Smooth muscle cell (in vitro differentiated cells): ENCODE measurements around the gene MEF2C. TPM values are rescaled to one million over a fixed set of nuclear protein-coding genes. Genes with fewer than 3 reads are reported as not detected.

Source experiments
- DNase-seq: peaks from one replicate; lab custom pipeline; 2025; ENCODE audit not compliant: unreplicated experiment; lab: John Stamatoyannopoulos, UW
- H2AFZ ChIP-seq: fragments of 200-600 bp; sonication (generic); 2 replicates; pipeline ENCODE4 v1.6.0; 2016; ENCODE audit warnings: antibody characterized with exemption, low read depth, mild to moderate bottlenecking
- H3F3A ChIP-seq: fragments of 200-600 bp; sonication (generic); 2 replicates; pipeline ENCODE4 v1.6.0; 2017; ENCODE audit warnings: antibody characterized with exemption, low read depth
- H3K27ac ChIP-seq: fragments of 200-600 bp; sonication (generic); 2 replicates; pipeline ENCODE4 v1.5.1; 2016; ENCODE audit warnings: low read depth, mild to moderate bottlenecking
- H3K27me3 ChIP-seq: fragments of 200-600 bp; sonication (generic); 2 replicates; pipeline ENCODE4 v1.6.1; 2016; ENCODE audit warnings: low read depth, mild to moderate bottlenecking
- H3K36me3 ChIP-seq: fragments of 200-600 bp; sonication (generic); 2 replicates; pipeline ENCODE4 v1.5.1; 2016; ENCODE audit warnings: low read depth
- H3K4me1 ChIP-seq: fragments of 200-600 bp; sonication (generic); 2 replicates; pipeline ENCODE4 v1.5.1; 2016; ENCODE audit warnings: low read depth
- H3K4me2 ChIP-seq: fragments of 200-600 bp; sonication (generic); 2 replicates; pipeline ENCODE4 v1.6.0; 2016; ENCODE audit warnings: mild to moderate bottlenecking
- H3K4me3 ChIP-seq: fragments of 200-600 bp; sonication (generic); 2 replicates; pipeline ENCODE4 v1.5.1; 2016; ENCODE audit warnings: mild to moderate bottlenecking
- H3K79me2 ChIP-seq: fragments of 200-600 bp; sonication (generic); 2 replicates; pipeline ENCODE4 v1.6.0; 2016; ENCODE audit warnings: low read depth, mild to moderate bottlenecking
- H3K9ac ChIP-seq: fragments of 200-600 bp; sonication (generic); 2 replicates; pipeline ENCODE4 v1.6.0; 2016; ENCODE audit warnings: low read depth
- H3K9me3 ChIP-seq: fragments of 200-600 bp; sonication (generic); replicated peaks from 2 replicates; pipeline ENCODE4 v1.5.1; 2016; ENCODE audit warnings: low read depth
- H4K20me1 ChIP-seq: fragments of 200-600 bp; sonication (generic); 2 replicates; pipeline ENCODE4 v1.6.0; 2016; ENCODE audit warnings: low read depth
- CTCF ChIP-seq: fragments of 200-600 bp; sonication (generic); IDR thresholded peaks from 2 replicates; pipeline ENCODE4 v1.5.1; 2017; ENCODE audit warnings: borderline replicate concordance, mild to moderate bottlenecking, antibody characterized with exemption; ENCODE audit not compliant: insufficient read depth, poor library complexity, severe bottlenecking
- WGBS: methylation state at CpG from one replicate; pipeline ENCODE4 v1.1.7; 2016; ENCODE audit warnings: low lambda C conversion rate; 5-methylcytosine and 5-hydroxymethylcytosine counted together
- polyA plus RNA-seq: library from polyadenylated mRNA; unstranded; fragments of >200 nt; fragmentation: Nextera tagmentation; extraction: Ambion mirVana; gene quantifications from 2 replicates; pipeline ENCODE4 v1.2.1, GENCODE V29; 2016
- total RNA-seq: library from RNA; depleted of rRNA; stranded (reverse); fragments of >200 nt; gene quantifications from 2 replicates; pipeline ENCODE4 v1.2.3, GENCODE V29; 2014

MEF2C gene
- total and polyA plus RNA-seq, 2 experiments from 2014 or later = 11.4 to 14.0 TPM

DNA sequence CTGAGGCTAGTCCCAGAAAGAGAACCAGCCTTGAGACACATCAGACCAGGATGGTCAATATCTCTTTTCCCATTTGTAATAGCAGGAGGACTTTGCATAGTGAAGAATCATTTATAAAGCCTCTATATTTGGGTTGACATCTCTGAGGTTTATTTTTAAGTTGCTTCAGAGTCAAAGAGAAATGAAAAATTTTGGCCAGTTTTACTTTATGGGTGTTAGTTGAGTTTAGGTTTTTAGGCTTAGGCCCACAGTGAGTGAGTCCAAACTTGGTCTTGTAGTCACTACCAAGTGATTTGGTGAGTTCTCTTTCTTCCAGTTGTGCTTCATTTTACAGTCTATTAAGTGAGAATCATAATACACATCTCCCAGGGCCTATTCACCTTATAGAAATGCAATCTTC lies 5.3 kb upstream of the MEF2C start:
- H3K9me3 ChIP-seq = no peaks in the 10 kb centered on the region
- no peak overlapping the region for H3K4me3 ChIP-seq
- no peak overlapping the region for H3K27ac ChIP-seq
- H2AFZ ChIP-seq = no peak overlapping the region
- H3K4me1 ChIP-seq = no peaks in the 10 kb centered on the region
- H4K20me1 ChIP-seq = no peaks in the 10 kb centered on the region
- H3K36me3 ChIP-seq = no peaks in the 10 kb centered on the region
- H3K79me2 ChIP-seq = no peaks in the 10 kb centered on the region
- TF ChIP-seq CTCF = no peak
- DNase-seq = no peak
- H3K9ac ChIP-seq = no peak overlapping the region
- H3F3A ChIP-seq = no peaks in the 10 kb centered on the region
- H3K4me2 ChIP-seq = no peak overlapping the region
- no peaks in the 10 kb centered on the region for H3K27me3 ChIP-seq

DNA sequence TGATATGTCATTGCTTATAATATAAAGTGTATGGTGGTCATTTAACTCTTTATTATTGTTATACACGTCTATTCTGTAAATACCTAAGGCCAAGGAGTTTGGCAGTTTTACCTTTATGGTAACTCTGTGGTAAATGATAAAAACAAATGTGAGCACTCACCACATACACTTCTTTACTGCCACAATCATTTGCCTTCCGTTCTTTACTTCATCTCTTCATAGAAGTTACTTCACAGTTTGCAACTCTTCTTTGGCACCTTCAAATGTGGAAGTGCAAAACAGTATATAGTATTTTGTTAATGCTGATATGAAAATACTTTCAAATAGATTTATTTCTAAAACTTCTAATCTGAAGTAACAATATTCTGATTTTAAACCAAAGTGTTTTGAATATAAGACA lies 4.4 kb upstream of the MEF2C start:
- H3K9ac ChIP-seq = no peak overlapping the region
- H3K27me3 ChIP-seq = no peaks in the 10 kb centered on the region
- H4K20me1 ChIP-seq = no peaks in the 10 kb centered on the region
- H3K4me2 ChIP-seq = no peak overlapping the region
- 89% methylated on average over 2 of the region's 2 CpGs for WGBS
- no peaks in the 10 kb centered on the region for H3K9me3 ChIP-seq
- no peak for DNase-seq
- no peaks in the 10 kb centered on the region for H3K79me2 ChIP-seq
- H3K36me3 ChIP-seq = no peaks in the 10 kb centered on the region
- H3K4me1 ChIP-seq = no peaks in the 10 kb centered on the region
- no peak overlapping the region for H2AFZ ChIP-seq
- no peak for TF ChIP-seq CTCF
- H3F3A ChIP-seq = no peaks in the 10 kb centered on the region
- no peak overlapping the region for H3K4me3 ChIP-seq
- H3K27ac ChIP-seq = no peak overlapping the region

- no peak for TF ChIP-seq CTCF
- H3K4me3 ChIP-seq = no peak overlapping the region
- no peaks in the 10 kb centered on the region for H4K20me1 ChIP-seq
- no peaks in the 10 kb centered on the region for H3K79me2 ChIP-seq
- DNase-seq = no peak
- no peak overlapping the region for H3K27ac ChIP-seq
- no peak overlapping the region for H3K4me2 ChIP-seq
- H2AFZ ChIP-seq = no peak overlapping the region
- H3K4me1 ChIP-seq = no peaks in the 10 kb centered on the region
- H3K27me3 ChIP-seq = no peaks in the 10 kb centered on the region
- H3K36me3 ChIP-seq = no peaks in the 10 kb centered on the region
- no peaks in the 10 kb centered on the region for H3K9me3 ChIP-seq
- H3K9ac ChIP-seq = no peak overlapping the region
- 88% methylated on average over 4 of the region's 4 CpGs for WGBS
- H3F3A ChIP-seq = no peaks in the 10 kb centered on the region
Measured at GRCh38 chr5:88886746-88887341, 3.9 kb upstream of the MEF2C start.

GRCh38 chr5:88886252-88886651 lies 3.3 kb upstream of the MEF2C start:
- Histone ChIP-seq H3F3A (no peaks in the 10 kb centered on the region), H3K79me2 (no peaks in the 10 kb centered on the region), H3K9ac (no peak overlapping the region), H3K4me1 (no peaks in the 10 kb centered on the region), H3K4me3 (no peak overlapping the region), H3K4me2 (no peak overlapping the region), H3K27ac (no peak overlapping the region), H2AFZ (no peak overlapping the region), H3K36me3 (no peaks in the 10 kb centered on the region), H4K20me1 (no peaks in the 10 kb centered on the region), H3K27me3 (no peaks in the 10 kb centered on the region), H3K9me3 (no peaks in the 10 kb centered on the region)
- TF ChIP-seq CTCF = no peak
- no peak for DNase-seq
- 93% methylated on average over 1 of the region's 1 CpG for WGBS
